ENCODE measurements around the gene GPR152. TPM values are rescaled to one million over a fixed set of nuclear protein-coding genes. Genes with fewer than 3 reads are reported as not detected.
"Not testable (repeated sequence)": the region's sequence is repeated elsewhere in the genome, so short reads cannot be mapped to it uniquely, and the experiment has no call there.

The GPR152 gene
- total RNA-seq, 1 donor from 2014 or later = not detected

DNA sequence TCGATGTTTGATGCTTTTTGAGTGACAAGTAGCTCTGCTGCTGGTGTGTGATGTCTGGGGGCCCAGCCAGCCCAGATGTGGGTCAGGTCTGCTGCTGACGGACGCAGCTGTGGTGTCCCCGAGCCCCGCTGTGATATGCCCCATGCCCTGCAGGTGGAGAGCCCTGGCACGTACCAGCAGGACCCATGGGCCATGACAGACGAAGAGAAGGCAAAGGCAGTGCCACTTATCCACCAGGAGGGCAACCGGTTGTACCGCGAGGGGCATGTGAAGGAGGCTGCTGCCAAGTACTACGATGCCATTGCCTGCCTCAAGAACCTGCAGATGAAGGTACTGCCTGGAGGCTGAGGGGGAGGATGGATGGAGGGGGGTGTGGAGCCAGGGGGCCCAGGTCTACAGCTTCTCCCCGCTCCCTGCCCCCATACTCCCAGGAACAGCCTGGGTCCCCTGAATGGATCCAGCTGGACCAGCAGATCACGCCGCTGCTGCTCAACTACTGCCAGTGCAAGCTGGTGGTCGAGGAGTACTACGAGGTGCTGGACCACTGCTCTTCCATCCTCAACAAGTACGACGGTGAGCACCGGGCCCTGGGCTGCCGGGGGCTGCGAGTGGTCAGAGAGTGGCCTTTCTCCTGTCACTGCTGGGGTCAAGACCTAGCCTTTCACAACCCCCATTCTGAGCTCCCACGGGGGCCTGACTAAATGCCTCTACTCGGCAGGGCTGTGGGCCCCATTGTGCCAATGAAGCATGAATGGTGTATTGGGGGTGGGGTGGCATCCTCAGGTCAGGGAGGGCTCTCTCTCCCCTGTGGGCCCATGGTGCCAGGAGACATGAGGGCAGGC is 37.6 kb upstream of the GPR152 start:
- ATAC-seq (no peak), DNase-seq (ENCODE audit: missing footprints) (no peak)
- intact Hi-C loops (cut with DNase I) = no loop called here

DNA sequence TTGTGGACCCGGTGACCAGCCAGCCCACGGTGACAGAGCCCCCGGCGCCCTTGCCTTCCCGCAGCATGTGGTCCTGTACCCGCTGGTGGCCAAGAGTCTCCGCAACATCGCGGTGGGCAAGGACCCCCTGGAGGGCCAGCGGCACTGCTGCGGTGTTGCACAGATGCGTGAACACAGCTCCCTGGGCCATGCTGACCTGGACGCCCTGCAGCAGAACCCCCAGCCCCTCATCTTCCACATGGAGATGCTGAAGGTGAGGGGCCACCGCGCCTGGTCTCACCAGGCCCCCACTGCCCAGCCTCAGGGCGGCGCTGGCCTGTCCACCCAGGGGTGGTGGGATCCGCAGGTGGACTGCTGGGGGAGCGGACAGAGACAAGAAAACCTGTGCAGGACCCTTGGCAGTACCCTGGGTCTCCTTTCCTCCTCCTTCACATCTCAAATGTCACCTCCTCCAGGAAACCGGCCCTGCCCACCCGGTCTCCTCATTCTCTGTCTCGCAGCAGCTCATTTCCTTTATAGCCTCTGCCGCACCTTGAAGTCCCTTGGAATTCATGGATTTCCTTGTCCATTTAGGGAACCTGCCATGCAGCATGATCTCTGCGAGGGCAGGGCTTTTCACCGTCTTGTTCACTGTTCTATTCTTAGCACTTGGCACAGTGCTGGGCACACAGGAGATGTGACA is 36.8 kb upstream of the GPR152 start:
- DNase-seq (ENCODE audit: missing footprints) (no peak), ATAC-seq (no peak)
- intact Hi-C loops (cut with DNase I) = no loop called here

DNA sequence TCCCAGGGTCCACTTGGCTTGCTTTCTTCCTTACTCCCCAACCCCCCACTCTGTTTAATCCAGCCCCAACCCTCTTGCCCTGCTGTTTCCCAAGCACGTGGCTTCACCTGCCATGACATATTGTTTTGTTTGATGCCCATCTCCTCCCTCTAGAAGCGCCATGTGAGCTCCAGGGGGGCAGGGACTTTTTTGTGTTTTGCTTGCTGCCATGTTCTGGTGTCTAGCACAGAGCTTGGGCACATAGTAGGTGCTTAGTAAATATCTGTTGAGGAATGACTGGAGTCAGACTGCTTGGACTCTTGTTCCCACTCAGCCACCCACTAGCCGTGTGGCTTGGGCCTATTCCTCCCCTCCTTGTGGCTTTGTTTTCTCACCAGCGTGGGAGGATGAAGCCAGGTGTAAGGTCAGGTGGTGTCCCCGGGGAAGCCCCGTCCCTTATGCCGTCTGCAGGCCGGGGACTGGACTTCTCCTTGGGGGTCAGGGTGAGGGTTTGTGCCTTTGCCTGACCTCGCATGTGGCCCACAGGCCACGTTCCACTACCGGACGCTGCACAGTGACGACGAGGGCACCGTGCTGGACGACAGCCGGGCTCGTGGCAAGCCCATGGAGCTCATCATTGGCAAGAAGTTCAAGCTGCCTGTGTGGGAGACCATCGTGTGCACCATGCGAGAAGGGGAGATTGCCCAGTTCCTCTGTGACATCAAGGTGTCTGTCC is 34.1 kb upstream of the GPR152 start:
- ATAC-seq (no peak), DNase-seq (ENCODE audit: missing footprints) (no peak)
- intact Hi-C loops (cut with DNase I) = no loop called here

DNA sequence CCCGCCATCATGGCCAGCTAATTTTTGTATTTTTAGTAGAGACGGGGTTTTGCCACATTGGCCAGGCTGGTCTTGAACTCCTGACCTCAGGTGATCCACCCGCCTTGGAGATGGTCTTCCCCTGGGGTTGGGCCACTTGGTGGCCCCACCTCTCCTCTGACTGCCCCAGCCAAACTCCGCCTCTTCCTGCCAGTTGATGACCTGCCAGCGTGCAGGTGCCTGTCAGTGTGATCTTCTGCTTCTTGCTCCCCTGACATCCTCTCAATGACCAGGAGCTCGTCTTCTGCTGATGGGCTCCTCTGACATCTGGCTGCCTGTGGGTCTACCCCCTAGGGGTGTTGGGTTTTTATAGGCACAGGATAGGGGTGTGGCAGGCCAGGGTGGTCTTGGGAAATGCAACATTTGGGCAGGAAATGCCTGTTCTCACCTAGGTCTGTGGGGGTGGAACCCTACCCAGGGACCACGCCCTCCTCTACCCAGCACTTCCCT is 33.4 kb upstream of the GPR152 start:
- intact Hi-C loops (cut with DNase I); DNase-seq (ENCODE audit: missing footprints); ATAC-seq: not testable (repeated sequence)

DNA sequence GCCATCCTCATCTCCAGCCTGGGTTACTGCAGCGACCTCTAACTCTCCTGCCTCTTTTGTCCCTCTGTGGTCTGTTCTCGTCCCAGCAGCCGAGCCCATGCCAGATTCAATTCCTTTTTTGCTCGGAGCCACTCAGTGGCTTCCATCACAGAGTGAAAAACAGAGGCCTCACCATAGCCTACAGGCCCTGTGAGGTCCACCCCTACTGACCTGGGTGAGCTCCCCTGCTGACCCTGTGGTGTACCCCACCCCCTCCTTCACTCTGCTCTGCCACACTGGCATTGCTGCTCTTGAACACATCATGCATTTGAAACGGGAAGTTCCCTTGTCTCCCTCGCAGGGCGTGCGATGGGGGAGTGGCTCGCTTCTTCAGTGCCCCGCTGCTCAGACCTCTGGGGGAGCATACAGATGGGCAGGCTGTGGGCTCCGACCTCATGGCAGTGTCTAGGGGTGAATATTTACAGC is 32.4 kb upstream of the GPR152 start:
- ATAC-seq (no peak), DNase-seq (ENCODE audit: missing footprints) (no peak)
- intact Hi-C loops (cut with DNase I) = no loop called here

DNA sequence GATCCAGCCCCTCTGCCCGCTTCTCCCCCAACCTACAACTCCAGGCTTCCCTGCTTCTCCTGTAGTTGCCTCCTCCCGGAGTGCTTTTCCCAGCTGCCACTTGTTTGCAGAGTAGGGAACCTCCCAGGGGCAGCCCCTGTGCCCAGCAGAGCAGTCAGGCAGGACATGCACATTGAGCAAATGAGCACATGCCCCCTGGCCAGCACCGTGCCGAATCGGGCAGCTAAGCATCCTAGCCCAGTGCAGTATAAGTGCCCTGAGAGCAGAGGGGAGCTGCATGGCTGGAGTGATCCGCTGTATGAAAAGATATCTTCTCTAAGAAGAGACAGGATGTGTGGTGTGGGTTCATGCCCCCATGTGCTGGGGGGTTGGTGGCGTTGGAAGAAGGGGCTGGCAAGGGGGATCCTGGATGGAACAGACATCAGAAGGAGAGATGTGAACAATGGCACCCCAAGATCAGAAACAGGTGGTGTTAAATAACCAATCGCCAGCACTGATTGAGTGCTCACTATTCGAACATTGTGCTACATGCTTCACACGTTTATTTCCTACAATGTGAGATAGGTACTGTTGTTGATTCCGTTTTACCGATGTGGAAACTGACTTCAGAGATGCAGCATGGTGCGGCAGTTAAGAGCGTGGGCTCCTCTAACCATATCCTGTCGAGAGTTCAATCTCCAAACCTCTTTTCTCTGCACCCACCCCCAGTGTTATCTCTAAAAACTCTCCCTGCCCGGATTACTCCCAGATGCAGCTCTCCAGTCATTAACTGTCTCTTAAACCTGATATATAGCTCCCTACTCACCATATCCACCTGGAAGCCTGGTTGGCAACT is 31.5 kb upstream of the GPR152 start:
- no peak for DNase-seq (ENCODE audit: missing footprints)
- intact Hi-C loops (cut with DNase I) = loop anchor here (2.0 kb wide), 1 partner anchor 21 kb away; the partner anchor contains the start of gene PITPNM1

DNA sequence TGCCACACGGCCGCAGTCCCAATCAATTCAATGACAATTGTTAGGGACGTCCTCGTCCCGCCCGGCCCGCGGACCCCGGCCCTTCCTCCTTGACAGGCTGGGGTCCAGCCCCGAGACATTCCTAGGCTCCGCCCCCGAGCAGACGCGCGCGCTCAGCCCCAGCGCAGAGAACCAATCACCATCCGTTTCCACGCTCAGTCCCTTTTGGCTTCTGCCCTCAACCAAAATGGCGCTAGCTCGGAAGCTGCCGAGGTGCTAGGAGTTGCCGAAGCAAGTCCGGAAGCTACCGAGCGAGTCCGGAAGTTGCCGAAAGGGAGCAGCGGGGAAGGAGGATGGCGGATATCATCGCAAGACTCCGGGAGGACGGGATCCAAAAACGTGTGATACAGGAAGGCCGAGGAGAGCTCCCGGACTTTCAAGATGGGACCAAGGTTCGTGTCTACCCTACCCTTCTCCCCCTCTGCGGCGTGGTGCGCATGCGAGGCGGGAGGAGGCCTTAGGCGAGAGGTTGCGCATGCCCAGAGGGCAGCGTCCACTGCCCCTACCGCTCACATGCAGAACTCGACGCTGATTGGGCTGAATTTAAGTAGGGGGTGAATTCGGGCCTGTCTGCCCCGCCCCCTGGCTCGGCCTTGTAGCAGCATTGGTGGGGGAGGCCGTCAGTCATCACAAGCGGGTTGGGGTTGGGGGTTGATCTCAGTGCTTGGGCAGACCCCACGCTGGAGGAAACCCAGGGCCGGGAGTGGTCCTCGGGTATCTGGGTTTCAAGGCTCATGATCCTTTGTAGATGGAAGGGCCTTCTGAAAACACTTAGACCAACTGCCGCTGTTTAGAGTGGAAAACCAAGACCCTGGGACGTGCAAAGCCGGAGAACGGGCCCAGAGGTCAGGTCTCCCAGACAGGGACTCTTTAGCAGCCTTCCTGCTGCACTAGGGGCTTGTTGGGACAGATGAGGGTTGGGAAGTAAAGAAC is 30.6 kb upstream of the GPR152 start, which contains the start of gene AIP:
Gene AIP, plus strand, starts transcription at position 200 of the 972 bp plus-strand sequence. Its CDS starts 133 bp downstream, at position 333.
- intact Hi-C loops (cut with DNase I) = loop anchor here (2.0 kb wide), 1 partner anchor 22 kb away; the partner anchor contains the start of gene PITPNM1
- DNase-seq (ENCODE audit: missing footprints) (peak; percentile 97), ATAC-seq (peak; percentile 98)

More for the DNA sequence above, 31.5 kb upstream of the GPR152 start:
- ATAC-seq = no peak

DNA sequence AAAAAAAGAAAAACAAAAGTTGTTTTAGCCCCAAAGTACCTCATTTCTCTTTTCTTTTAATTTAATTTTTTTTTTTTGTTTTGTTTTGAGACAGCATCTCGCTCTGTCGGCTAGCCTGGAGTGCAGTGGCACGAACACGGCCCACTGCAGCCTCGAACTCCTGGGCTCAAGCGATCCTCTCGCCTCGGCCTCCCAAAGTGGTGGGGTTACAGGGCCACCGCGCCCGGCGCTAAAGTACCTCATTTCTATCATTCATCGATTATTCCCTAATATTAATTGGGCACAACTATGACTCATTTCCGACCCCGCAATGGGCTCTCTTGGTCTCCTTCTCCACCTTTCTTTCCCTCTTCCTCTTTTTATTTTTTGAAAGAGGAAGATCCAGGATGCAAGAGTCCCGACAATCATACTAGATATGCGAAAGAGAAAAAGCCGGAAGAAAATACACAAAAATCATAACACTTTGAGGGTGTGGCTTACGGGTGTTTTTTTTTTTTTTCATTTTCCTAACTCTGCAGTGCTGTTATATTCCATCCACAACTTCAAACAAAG is 29.8 kb upstream of the GPR152 start:
- intact Hi-C loops (cut with DNase I) = loop anchor here (2.0 kb wide), 1 partner anchor 22 kb away; the partner anchor contains the start of gene PITPNM1
- DNase-seq (ENCODE audit: missing footprints) (no peak), ATAC-seq (no peak)

DNA sequence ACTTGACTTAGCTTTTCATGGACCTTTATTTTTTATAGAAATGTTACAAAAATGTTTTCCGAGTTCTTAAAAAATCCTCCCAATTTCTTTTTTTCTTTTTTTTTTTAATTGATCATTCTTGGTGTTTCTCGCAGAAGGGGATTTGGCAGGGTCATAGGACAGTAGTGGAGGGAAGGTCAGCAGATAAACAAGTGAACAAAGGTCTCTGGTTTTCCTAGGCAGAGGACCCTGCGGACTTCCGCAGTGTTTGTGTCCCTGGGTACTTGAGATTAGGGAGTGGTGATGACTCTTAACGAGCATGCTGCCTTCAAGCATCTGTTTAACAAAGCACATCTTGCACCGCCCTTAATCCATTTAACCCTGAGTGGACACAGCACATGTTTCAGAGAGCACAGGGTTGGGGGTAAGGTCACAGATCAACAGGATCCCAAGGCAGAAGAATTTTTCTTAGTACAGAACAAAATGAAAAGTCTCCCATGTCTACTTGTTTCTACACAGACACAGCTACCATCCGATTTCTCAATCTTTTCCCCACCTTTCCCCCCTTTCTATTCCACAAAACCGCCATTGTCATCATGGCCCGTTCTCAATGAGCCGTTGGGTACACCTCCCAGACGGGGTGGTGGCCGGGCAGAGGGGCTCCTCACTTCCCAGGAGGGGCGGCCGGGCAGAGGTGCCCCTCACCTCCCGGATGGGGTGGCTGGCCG is 25.0 kb upstream of the GPR152 start:
- ATAC-seq; DNase-seq (ENCODE audit: missing footprints); intact Hi-C loops (cut with DNase I): not testable (repeated sequence)

DNA sequence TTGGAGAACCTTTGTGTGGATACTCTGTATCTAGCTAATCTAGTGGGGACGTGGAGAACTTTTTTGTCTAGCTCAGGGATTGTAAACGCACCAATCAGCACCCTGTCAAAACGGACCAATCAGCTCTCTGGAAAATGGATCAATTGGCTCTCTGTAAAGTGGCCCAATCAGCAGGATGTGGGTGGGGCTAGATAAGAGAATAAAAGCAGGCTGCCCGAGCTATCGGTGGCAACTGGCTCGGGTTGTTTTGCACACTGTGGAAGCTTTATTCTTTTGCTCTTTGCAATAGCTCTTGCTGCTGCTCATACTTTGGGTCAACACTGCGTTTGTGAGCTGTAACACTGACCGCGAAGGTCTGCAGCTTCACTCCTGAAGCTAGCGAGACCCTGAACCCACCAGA is 24.2 kb upstream of the GPR152 start:
- intact Hi-C loops (cut with DNase I); ATAC-seq: not testable (repeated sequence)

DNA sequence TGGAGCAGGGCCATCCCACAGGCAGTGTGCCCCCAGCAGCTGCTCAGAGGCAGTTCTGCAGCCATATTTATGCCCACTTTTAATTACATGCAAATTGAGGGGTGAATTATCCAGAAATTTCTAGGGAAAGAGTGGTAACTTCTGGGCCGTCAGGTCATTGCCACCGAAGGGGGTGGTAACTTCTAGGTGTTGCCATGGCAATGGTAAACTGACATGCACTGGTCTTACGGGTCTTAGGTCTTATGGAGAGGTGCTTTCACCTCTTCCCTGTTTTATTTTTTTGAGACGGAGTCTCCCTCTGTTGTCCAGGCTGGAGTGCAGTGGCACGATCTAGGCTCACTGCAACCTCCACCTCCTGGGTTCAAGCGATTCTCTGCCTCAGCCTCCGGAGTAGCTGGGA is 20.4 kb upstream of the GPR152 start:
- no peak for ATAC-seq
- intact Hi-C loops (cut with DNase I) = no loop called here
- no peak for DNase-seq (ENCODE audit: missing footprints)

More for the DNA sequence above, 24.2 kb upstream of the GPR152 start:
- not testable (repeated sequence) for DNase-seq (ENCODE audit: missing footprints)

DNA sequence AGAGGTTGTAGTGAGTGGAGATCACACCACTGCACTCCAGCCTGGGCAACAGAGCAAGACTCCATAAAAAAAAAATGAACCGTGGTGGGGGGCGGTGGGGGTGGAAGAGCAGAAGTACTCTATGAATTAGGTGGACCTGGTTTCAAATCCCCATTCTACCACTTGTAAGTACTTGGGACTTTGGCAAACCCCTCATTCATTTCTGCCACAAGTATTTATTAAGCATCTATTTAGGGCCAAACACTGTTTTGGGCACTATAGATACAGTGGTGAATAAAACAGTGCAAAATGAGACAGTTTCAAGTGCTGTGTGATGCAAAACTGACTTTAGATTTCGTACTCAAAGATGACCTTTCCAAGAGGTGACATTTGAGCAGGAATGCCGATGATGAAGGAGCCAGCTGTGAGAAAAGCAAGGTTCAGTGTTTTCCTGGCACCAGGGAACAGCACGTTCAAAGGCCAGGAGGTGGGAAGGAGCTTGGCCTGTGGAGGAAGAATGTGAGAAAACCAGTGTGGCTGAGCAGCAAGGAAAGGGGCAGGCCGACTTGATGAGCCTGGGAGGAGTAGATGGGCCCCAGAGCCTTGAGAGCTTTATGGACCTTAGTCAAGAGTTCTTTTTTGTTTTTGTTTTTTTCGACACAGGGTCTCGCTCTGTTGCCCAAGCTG is 17.9 kb upstream of the GPR152 start:
- no peak for DNase-seq (ENCODE audit: missing footprints)
- intact Hi-C loops (cut with DNase I) = no loop called here
- ATAC-seq = no peak

DNA sequence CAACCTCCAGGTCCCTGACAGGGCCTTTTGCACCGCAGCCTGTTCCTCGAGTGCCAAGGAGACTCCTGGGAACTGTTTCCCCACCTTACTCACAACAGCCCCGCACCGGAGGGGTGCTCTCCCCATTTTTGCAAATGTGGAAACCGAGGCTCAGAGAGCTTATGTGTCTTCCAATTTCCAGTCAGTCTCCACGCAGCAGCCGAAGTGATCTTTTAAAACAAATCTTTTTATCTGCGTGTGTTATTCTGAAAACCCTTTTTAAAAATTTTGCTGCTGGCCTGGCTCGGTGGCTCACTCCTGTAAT is 16.9 kb upstream of the GPR152 start:
- intact Hi-C loops (cut with DNase I) = loop anchor here (1.0 to 5.0 kb wide), 3 partner anchors 27 to 67 kb away; partner anchors contain the start of genes CORO1B, PPP1CA and TBC1D10C
- ATAC-seq (no peak), DNase-seq (ENCODE audit: missing footprints) (no peak)

DNA sequence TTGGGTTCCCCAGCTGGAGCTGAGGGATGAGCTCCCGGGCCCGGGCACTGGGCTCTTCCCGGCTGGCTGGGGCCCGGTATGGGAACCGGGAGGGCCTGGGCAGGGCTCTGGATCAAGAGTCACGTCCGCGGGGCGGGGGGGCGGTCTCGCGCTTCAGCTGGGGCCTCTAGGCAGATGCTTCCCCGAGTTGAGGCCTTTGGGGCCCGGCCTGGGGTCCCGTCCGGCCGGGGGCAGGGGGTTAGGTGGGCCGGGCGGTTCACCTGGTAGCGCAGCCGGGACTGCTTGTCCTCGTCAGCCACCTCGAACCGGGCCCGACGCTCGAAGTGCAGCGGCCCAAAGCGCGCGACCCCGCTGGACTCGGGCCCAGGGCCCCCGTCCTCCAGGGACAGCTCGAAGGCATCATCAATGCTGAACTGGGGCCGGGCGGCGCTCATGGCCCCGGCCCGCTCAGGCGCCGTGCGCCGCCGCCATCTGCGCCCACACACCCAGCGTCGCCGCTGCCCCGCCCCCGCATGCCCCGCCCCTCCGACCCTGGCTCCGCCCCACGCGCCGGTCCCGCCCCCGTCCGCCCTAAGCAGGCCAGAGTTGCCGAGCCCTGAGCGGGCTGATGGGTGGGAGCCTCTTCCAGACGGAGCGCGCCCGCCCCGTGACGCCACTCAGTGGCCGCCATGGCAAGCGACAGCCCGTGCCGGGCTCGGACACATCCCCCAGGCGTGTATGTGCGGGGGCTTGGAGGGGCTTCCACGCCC is 16.4 kb upstream of the GPR152 start, which contains the start of gene TMEM134:
Gene TMEM134, minus strand, starts transcription at position 493 of the 749 bp plus-strand sequence. Its CDS starts 59 bp downstream, at position 434.
- intact Hi-C loops (cut with DNase I) = loop anchor here (1.0 to 5.0 kb wide), 3 partner anchors 26 to 67 kb away; partner anchors contain the start of genes CORO1B, PPP1CA and TBC1D10C
- ATAC-seq (peak; percentile 95), DNase-seq (ENCODE audit: missing footprints) (peak; percentile 97)

DNA sequence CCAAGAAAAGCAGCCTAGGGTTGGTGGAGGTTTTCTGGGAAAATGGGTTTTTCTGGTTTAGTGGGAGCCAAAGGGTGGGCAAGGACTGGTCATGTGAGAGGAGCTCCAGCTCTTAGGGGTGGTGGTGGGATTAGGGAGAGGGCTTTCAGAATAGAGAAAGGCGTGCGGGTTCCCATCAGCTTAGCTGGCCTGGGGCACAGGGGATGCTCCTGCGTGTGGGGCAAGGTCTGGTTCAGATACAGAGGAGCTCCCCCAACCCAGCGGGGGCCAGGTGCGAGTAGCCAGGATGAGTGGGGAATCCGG is 15.9 kb upstream of the GPR152 start:
- ATAC-seq (no peak), DNase-seq (ENCODE audit: missing footprints) (no peak)
- intact Hi-C loops (cut with DNase I) = loop anchor here (2.0 to 5.0 kb wide), 2 partner anchors 26 to 66 kb away; partner anchors contain the start of genes CORO1B, PPP1CA and TBC1D10C

Data from Right ventricle myocardium inferior (tissue), 1 donor.